Endometrium (tissue), 2 donors: Measurements from ENCODE around the gene IRGC.

Source experiments
- FAIRE-seq: peaks from 2 replicates; lab custom pipeline; 2012; peaks lifted over from hg19 to GRCh38; lab: Jason Lieb, UNC
- donor health status: control.
- donor health status: control.

The IRGC gene

GRCh38 chr19:43724896-43725295 lies 9.0 kb downstream of the IRGC start:
- FAIRE-seq, result no peak

- no peak for FAIRE-seq
Measured at GRCh38 chr19:43725468-43725867, 9.6 kb downstream of the IRGC start.

GRCh38 chr19:43726736-43727592 lies 11.1 kb downstream of the IRGC start:
- no peak for FAIRE-seq

GRCh38 chr19:43727593-43727853 lies 11.6 kb downstream of the IRGC start:
- FAIRE-seq, result no peak

GRCh38 chr19:43729919-43730318 lies 14.0 kb downstream of the IRGC start:
- no peak for FAIRE-seq

- no peak for FAIRE-seq
Measured at GRCh38 chr19:43731346-43731745, 15.5 kb downstream of the IRGC start.

GRCh38 chr19:43731846-43732245 lies 16.0 kb downstream of the IRGC start:
- no peak for FAIRE-seq

GRCh38 chr19:43735013-43735412 lies 19.1 kb downstream of the IRGC start:
- no peak for FAIRE-seq

GRCh38 chr19:43735957-43736356 lies 20.1 kb downstream of the IRGC start:
- FAIRE-seq, result no peak

- no peak for FAIRE-seq
Measured at GRCh38 chr19:43738780-43739211, 22.9 kb downstream of the IRGC start.

- FAIRE-seq, result no peak
Measured at GRCh38 chr19:43739439-43740235, 23.8 kb downstream of the IRGC start.

GRCh38 chr19:43741075-43741825 lies 25.4 kb downstream of the IRGC start:
- no peak for FAIRE-seq

- FAIRE-seq, result no peak
Measured at GRCh38 chr19:43743059-43743458, 27.2 kb downstream of the IRGC start.

- FAIRE-seq, result no peak
Measured at GRCh38 chr19:43747557-43748204, 31.8 kb downstream of the IRGC start.

GRCh38 chr19:43748205-43748594 lies 32.3 kb downstream of the IRGC start:
- no peak for FAIRE-seq

- no peak for FAIRE-seq
Measured at GRCh38 chr19:43748685-43749084, 32.8 kb downstream of the IRGC start.

GRCh38 chr19:43749152-43749551 lies 33.3 kb downstream of the IRGC start:
- FAIRE-seq, result no peak

- FAIRE-seq, result no peak
Measured at GRCh38 chr19:43749898-43750297, 34.0 kb downstream of the IRGC start.

GRCh38 chr19:43751466-43752220 lies 35.8 kb downstream of the IRGC start:
- no peak for FAIRE-seq

GRCh38 chr19:43752287-43752875 lies 36.5 kb downstream of the IRGC start:
- FAIRE-seq, result no peak

- FAIRE-seq, result no peak
Measured at GRCh38 chr19:43754253-43754502, 38.3 kb downstream of the IRGC start.
